A673 (cell line): ENCODE data around the gene MBD5. TPM values are rescaled to one million over a fixed set of nuclear protein-coding genes. Genes with fewer than 3 reads are reported as not detected.

Experiments used
- BruUV-seq: library from RNA; stranded (reverse); fragments of 400-500 nt; replicated peaks from 2 replicates; lab custom pipeline; 2021; lab: Mats Ljungman, UMichigan
- CTCF ChIA-PET: fragments of 300-600 bp; sonication (Branson Sonifier 250); formaldehyde crosslinking; loops from one replicate; lab custom pipeline; 2022; ENCODE audit warnings: antibody characterized with exemption; lab: Charles Lee
- POLR2A ChIA-PET: fragments of 300-600 bp; sonication (Branson Sonifier 250); formaldehyde crosslinking; loops from one replicate; lab custom pipeline; 2022; ENCODE audit warnings: antibody characterized with exemption; ENCODE audit not compliant: low non-redundant PET; lab: Charles Lee
- DNase-seq: peaks from one replicate; pipeline ENCODE4 v3.0.0-alpha.2; 2015; ENCODE audit warnings: low spot score
- H3K27ac ChIP-seq: fragments of 200-600 bp; sonication (generic); 2 replicates; pipeline ENCODE4 v1.5.1; 2016; ENCODE audit warnings: mixed run types, low read depth, mild to moderate bottlenecking, mixed read lengths, antibody characterized with exemption, low read length; ENCODE audit not compliant: poor library complexity, severe bottlenecking
- H3K27me3 ChIP-seq: fragments of 200-600 bp; sonication (generic); replicated peaks from 2 replicates; pipeline ENCODE4 v1.6.1; 2017; ENCODE audit warnings: mixed run types, low read depth, mild to moderate bottlenecking, mixed read lengths, antibody characterized with exemption, low read length; ENCODE audit not compliant: insufficient read depth, poor library complexity
- H3K36me3 ChIP-seq: fragments of 200-600 bp; sonication (generic); 2 replicates; pipeline ENCODE4 v1.6.1; 2016; ENCODE audit warnings: mixed run types, mild to moderate bottlenecking, mixed read lengths, antibody characterized with exemption, low read length; ENCODE audit not compliant: insufficient read depth, poor library complexity, severe bottlenecking
- H3K4me1 ChIP-seq: fragments of 200-600 bp; sonication (generic); 2 replicates; pipeline ENCODE4 v1.6.1; 2017; ENCODE audit warnings: mixed run types, mild to moderate bottlenecking, mixed read lengths, antibody characterized with exemption, low read length; ENCODE audit not compliant: insufficient read depth, poor library complexity, severe bottlenecking
- H3K4me3 ChIP-seq: fragments of 200-600 bp; sonication (generic); 2 replicates; pipeline ENCODE4 v1.5.1; 2016; ENCODE audit warnings: low read depth, mixed run types, mild to moderate bottlenecking, mixed read lengths, low read length; ENCODE audit not compliant: poor library complexity, severe bottlenecking
- H3K9me3 ChIP-seq: fragments of 200-600 bp; sonication (generic); 2 replicates; pipeline ENCODE4 v1.6.1; 2016; ENCODE audit warnings: mixed run types, low read depth, mild to moderate bottlenecking, mixed read lengths, antibody characterized with exemption, low read length; ENCODE audit not compliant: poor library complexity, severe bottlenecking
- CTCF ChIP-seq: fragments of 300-800, 200-600 bp; sonication (generic); conservative IDR thresholded peaks from 2 replicates; pipeline ENCODE4 v1.5.1; 2017; ENCODE audit warnings: low read depth, mild to moderate bottlenecking, antibody characterized with exemption, low read length, moderate library complexity, mixed read lengths
- EZH2 ChIP-seq: fragments of 200-600 bp; sonication (generic); IDR thresholded peaks from 2 replicates; pipeline ENCODE4 v1.6.1; 2017; ENCODE audit warnings: borderline replicate concordance, low read depth, mild to moderate bottlenecking, mixed read lengths, antibody characterized with exemption, low read length; ENCODE audit not compliant: poor library complexity, severe bottlenecking
- intact Hi-C: fragments of 100-400 bp; cut with micrococcal nuclease; formaldehyde crosslinking; loops from one replicate; pipeline ENCODE4 v1.10.0; 2022; ENCODE audit not compliant: unreplicated experiment
- total RNA-seq: library from RNA; stranded (reverse); gene quantifications from 2 replicates; pipeline ENCODE4 v1.2.3, GENCODE V29; 2021

The MBD5 gene
- total RNA-seq, 1 experiment from 2014 or later: 32.4 TPM

- ChIA-PET CTCF (no interaction called here), POLR2A (no interaction called here)
- no peaks in the 10 kb centered on the region for H3K27me3 ChIP-seq
- no peaks in the 10 kb centered on the region for H3K36me3 ChIP-seq
- no peak overlapping the region for H3K4me3 ChIP-seq
- no peak overlapping the region for H3K27ac ChIP-seq
- no peak for TF ChIP-seq CTCF
- no peak for TF ChIP-seq EZH2
- no peaks in the 10 kb centered on the region for H3K9me3 ChIP-seq
- DNase-seq: no peak
- intact Hi-C loops: loop anchor here (10.0 kb wide), 1 partner anchor 59 kb away; no protein-coding TSS in a partner anchor
- H3K4me1 ChIP-seq: no peaks in the 10 kb centered on the region
- no TSS peak for BruUV-seq
These were observed 473.1 kb downstream of the MBD5 start for GRCh38 chr2:148493822-148494563.

GRCh38 chr2:148495586-148495985, 474.7 kb downstream of the MBD5 start:
- ChIA-PET POLR2A (no interaction called here), CTCF (no interaction called here)
- DNase-seq: no peak

GRCh38 chr2:148501545-148501944, 480.7 kb downstream of the MBD5 start:
- ChIA-PET CTCF (no interaction called here), POLR2A (no interaction called here)
- intact Hi-C loops: no loop called here
- TF ChIP-seq CTCF (no peak), EZH2 (no peak)
- Histone ChIP-seq H3K4me3 (no peak overlapping the region), H3K27ac (no peak overlapping the region), H3K4me1 (no peaks in the 10 kb centered on the region), H3K9me3 (no peaks in the 10 kb centered on the region), H3K36me3 (no peaks in the 10 kb centered on the region), H3K27me3 (no peaks in the 10 kb centered on the region)
- no peak for DNase-seq
- BruUV-seq: no TSS peak

More at GRCh38 chr2:148495586-148495985, 474.7 kb downstream of the MBD5 start:
- intact Hi-C loops: loop anchor here (10.0 kb wide), 1 partner anchor 61 kb away; no protein-coding TSS in a partner anchor
- no peaks in the 10 kb centered on the region for H3K9me3 ChIP-seq
- no peak overlapping the region for H3K4me3 ChIP-seq
- H3K36me3 ChIP-seq: no peaks in the 10 kb centered on the region
- H3K27ac ChIP-seq: no peak overlapping the region
- no peaks in the 10 kb centered on the region for H3K4me1 ChIP-seq
- H3K27me3 ChIP-seq: no peaks in the 10 kb centered on the region
- TF ChIP-seq EZH2 (no peak), CTCF (no peak)
- no TSS peak for BruUV-seq
